ENCODE data around the gene ARIH2. TPM values are rescaled to one million over a fixed set of nuclear protein-coding genes. Genes with fewer than 3 reads are reported as not detected.
A peak's percentile ranks its signal among the peaks of the same experiment; 100 is the strongest.

ARIH2 gene
- 100 to 1,000 TPM; 166 to 201 TPM for total RNA-seq
- 116 to 218 reads per million in 2 donors for total RNA-seq

- Mint-ChIP-seq H3K36me3 (ENCODE audit: low read depth) (no peaks in the 10 kb centered on the region), H3K27me3 (no peaks in the 10 kb centered on the region)
Measured at GRCh38 chr3:48918388-48919214, at the start of gene ARIH2. Gene ARIH2, plus strand, starts transcription at chr3:48918842. Its CDS starts 8,717 bp downstream, at chr3:48927559.

GRCh38 chr3:48877671-48878070 is 41.0 kb upstream of the ARIH2 start:
- Mint-ChIP-seq H3K27me3 (no peaks in the 10 kb centered on the region), H3K4me3 (no peak overlapping the region), H3K36me3 (ENCODE audit: low read depth) (peaks cover 2% of the 10 kb centered on the region), H3K4me1 (peaks cover 4% of the 10 kb centered on the region), H3K27ac (no peak overlapping the region)
- no peak for ATAC-seq
- H3K9me3 ChIP-seq (ENCODE audit: control insufficient read depth, low read length, poor library complexity, severe bottlenecking): no peaks in the 10 kb centered on the region
- no peak for DNase-seq

More at GRCh38 chr3:48918388-48919214, at the start of gene ARIH2:
- Mint-ChIP-seq H3K4me1 (peaks cover 14% of the 10 kb centered on the region), H3K4me3 (peak within 1 kb of the TSS; percentile 95), H3K27ac (peak within 1 kb of the TSS; percentile 97)
- H3K9me3 ChIP-seq (ENCODE audit: control insufficient read depth, low read length, poor library complexity, severe bottlenecking): no peaks in the 10 kb centered on the region
- ATAC-seq: peak; percentile 81
- peak; percentile 79 to 83 (median 82) for DNase-seq

GRCh38 chr3:48879307-48879993 is 39.2 kb upstream of the ARIH2 start:
- H3K9me3 ChIP-seq (ENCODE audit: control insufficient read depth, low read length, poor library complexity, severe bottlenecking): no peaks in the 10 kb centered on the region
- ATAC-seq (no peak), DNase-seq (no peak)
- Mint-ChIP-seq H3K4me1 (peaks cover 4% of the 10 kb centered on the region), H3K36me3 (ENCODE audit: low read depth) (peaks cover 2% of the 10 kb centered on the region), H3K4me3 (no peak overlapping the region), H3K27me3 (no peaks in the 10 kb centered on the region), H3K27ac (peak overlapping the region; percentile 54)

- DNase-seq (no peak), ATAC-seq (no peak)
- Mint-ChIP-seq H3K27ac (peak overlapping the region; percentile 54), H3K27me3 (no peaks in the 10 kb centered on the region), H3K4me1 (peaks cover 6% of the 10 kb centered on the region), H3K4me3 (no peak overlapping the region), H3K36me3 (ENCODE audit: low read depth) (peaks cover 2% of the 10 kb centered on the region)
- H3K9me3 ChIP-seq (ENCODE audit: control insufficient read depth, low read length, poor library complexity, severe bottlenecking): no peaks in the 10 kb centered on the region
Measured at GRCh38 chr3:48879994-48880377, 38.7 kb upstream of the ARIH2 start.

GRCh38 chr3:48881006-48881405 is 37.6 kb upstream of the ARIH2 start:
- DNase-seq: no peak
- H3K27ac Mint-ChIP-seq: peak overlapping the region; percentile 54
- ATAC-seq: no peak
- no peaks in the 10 kb centered on the region for H3K27me3 Mint-ChIP-seq
- peaks cover 14% of the 10 kb centered on the region for H3K4me1 Mint-ChIP-seq
- H3K4me3 Mint-ChIP-seq: no peak overlapping the region
- H3K36me3 Mint-ChIP-seq (ENCODE audit: low read depth): peaks cover 4% of the 10 kb centered on the region
- no peaks in the 10 kb centered on the region for H3K9me3 ChIP-seq (ENCODE audit: control insufficient read depth, low read length, poor library complexity, severe bottlenecking)

- DNase-seq: no peak
- H3K27me3 Mint-ChIP-seq: no peaks in the 10 kb centered on the region
- no peaks in the 10 kb centered on the region for H3K9me3 ChIP-seq (ENCODE audit: control insufficient read depth, low read length, poor library complexity, severe bottlenecking)
- H3K27ac Mint-ChIP-seq: peak overlapping the region; percentile 37
- peaks cover 4% of the 10 kb centered on the region for H3K36me3 Mint-ChIP-seq (ENCODE audit: low read depth)
- H3K4me3 Mint-ChIP-seq: no peak overlapping the region
- peaks cover 14% of the 10 kb centered on the region for H3K4me1 Mint-ChIP-seq
- no peak for ATAC-seq
Measured at GRCh38 chr3:48881652-48882114, 37.0 kb upstream of the ARIH2 start.

GRCh38 chr3:48885753-48886152 is 32.9 kb upstream of the ARIH2 start:
- Mint-ChIP-seq H3K27me3 (no peaks in the 10 kb centered on the region), H3K4me3 (no peak overlapping the region), H3K4me1 (peaks cover 21% of the 10 kb centered on the region), H3K36me3 (ENCODE audit: low read depth) (peaks cover 2% of the 10 kb centered on the region), H3K27ac (no peak overlapping the region)
- ATAC-seq (no peak), DNase-seq (no peak)
- no peaks in the 10 kb centered on the region for H3K9me3 ChIP-seq (ENCODE audit: control insufficient read depth, low read length, poor library complexity, severe bottlenecking)

- no peak for DNase-seq
- ATAC-seq: no peak
- H3K27me3 Mint-ChIP-seq: no peaks in the 10 kb centered on the region
Measured at GRCh38 chr3:48891606-48892005, 27.0 kb upstream of the ARIH2 start.

GRCh38 chr3:48894516-48894915 is 24.1 kb upstream of the ARIH2 start:
- H3K27me3 Mint-ChIP-seq: no peaks in the 10 kb centered on the region
- no peak overlapping the region for H3K27ac Mint-ChIP-seq
- H3K4me3 Mint-ChIP-seq: no peak overlapping the region
- ATAC-seq (no peak), DNase-seq (no peak)
- H3K9me3 ChIP-seq (ENCODE audit: control insufficient read depth, low read length, poor library complexity, severe bottlenecking): no peaks in the 10 kb centered on the region
- peaks cover 24% of the 10 kb centered on the region for H3K4me1 Mint-ChIP-seq
- no peaks in the 10 kb centered on the region for H3K36me3 Mint-ChIP-seq (ENCODE audit: low read depth)

More at GRCh38 chr3:48891606-48892005, 27.0 kb upstream of the ARIH2 start:
- Mint-ChIP-seq H3K4me3 (no peak overlapping the region), H3K27ac (no peak overlapping the region), H3K36me3 (ENCODE audit: low read depth) (no peaks in the 10 kb centered on the region), H3K4me1 (peaks cover 9% of the 10 kb centered on the region)
- H3K9me3 ChIP-seq (ENCODE audit: control insufficient read depth, low read length, poor library complexity, severe bottlenecking): no peaks in the 10 kb centered on the region

GRCh38 chr3:48896936-48897335 is 21.7 kb upstream of the ARIH2 start:
- H3K4me1 Mint-ChIP-seq: peaks cover 28% of the 10 kb centered on the region
- H3K27ac Mint-ChIP-seq: peak overlapping the region; percentile 94
- DNase-seq (no peak), ATAC-seq (no peak)
- H3K9me3 ChIP-seq (ENCODE audit: control insufficient read depth, low read length, poor library complexity, severe bottlenecking): no peaks in the 10 kb centered on the region
- no peaks in the 10 kb centered on the region for H3K36me3 Mint-ChIP-seq (ENCODE audit: low read depth)
- H3K4me3 Mint-ChIP-seq: no peak overlapping the region
- H3K27me3 Mint-ChIP-seq: no peaks in the 10 kb centered on the region

GRCh38 chr3:48897460-48898376 is 20.9 kb upstream of the ARIH2 start:
- Mint-ChIP-seq H3K4me3 (peak overlapping the region; percentile 90), H3K4me1 (peaks cover 28% of the 10 kb centered on the region), H3K27ac (peak overlapping the region; percentile 94), H3K36me3 (ENCODE audit: low read depth) (no peaks in the 10 kb centered on the region), H3K27me3 (no peaks in the 10 kb centered on the region)
- peak; percentile 11 for ATAC-seq
- H3K9me3 ChIP-seq (ENCODE audit: control insufficient read depth, low read length, poor library complexity, severe bottlenecking): no peaks in the 10 kb centered on the region
- no peak for DNase-seq

- peak; percentile 97 for ATAC-seq
- no peaks in the 10 kb centered on the region for H3K27me3 Mint-ChIP-seq
- H3K4me3 Mint-ChIP-seq: peak within 1 kb of the TSS; percentile 90
- H3K9me3 ChIP-seq (ENCODE audit: control insufficient read depth, low read length, poor library complexity, severe bottlenecking): no peaks in the 10 kb centered on the region
- H3K27ac Mint-ChIP-seq: peak within 1 kb of the TSS; percentile 94
- peaks cover 30% of the 10 kb centered on the region for H3K4me1 Mint-ChIP-seq
- peak; percentile 80 to 86 (median 83) for DNase-seq
- H3K36me3 Mint-ChIP-seq (ENCODE audit: low read depth): no peaks in the 10 kb centered on the region
Measured at GRCh38 chr3:48898383-48899234, 20.0 kb upstream of the ARIH2 start, which contains the start of gene SLC25A20. Gene SLC25A20, minus strand, starts transcription at chr3:48898882. Its CDS starts 88 bp downstream, at chr3:48898794.
